Midbrain (tissue), 1 donor: ENCODE measurements around the gene SPTBN4.
"Not testable (repeated sequence)": the region's sequence is repeated elsewhere in the genome, so short reads cannot be mapped to it uniquely, and the experiment has no call there.

Source experiments
- DNase-seq: peaks from one replicate; lab custom pipeline; 2025; lab: John Stamatoyannopoulos, UW

The SPTBN4 gene

GRCh38 chr19:40466985-40467734 lies at the start of gene SPTBN4:
Gene SPTBN4, plus strand, starts transcription at chr19:40467001. Its CDS starts 5,621 bp downstream, at chr19:40472622.
- no peak for DNase-seq

GRCh38 chr19:40417643-40417981 lies 49.2 kb upstream of the SPTBN4 start:
- no peak for DNase-seq

- no peak for DNase-seq
Observed at GRCh38 chr19:40418040-40418439, 48.8 kb upstream of the SPTBN4 start.

GRCh38 chr19:40419066-40419612 lies 47.7 kb upstream of the SPTBN4 start:
- DNase-seq, result no peak

GRCh38 chr19:40419780-40420179 lies 47.0 kb upstream of the SPTBN4 start:
- DNase-seq, result no peak

- no peak for DNase-seq
Observed at GRCh38 chr19:40420451-40420765, 46.4 kb upstream of the SPTBN4 start.

GRCh38 chr19:40420766-40421765 lies 45.7 kb upstream of the SPTBN4 start:
- peak; percentile 87 for DNase-seq

- DNase-seq, result no peak
Observed at GRCh38 chr19:40421993-40422747, 44.6 kb upstream of the SPTBN4 start.

- no peak for DNase-seq
Observed at GRCh38 chr19:40422748-40423566, 43.8 kb upstream of the SPTBN4 start.

- no peak for DNase-seq
Observed at GRCh38 chr19:40423938-40424337, 42.9 kb upstream of the SPTBN4 start.

GRCh38 chr19:40424637-40425449 lies 42.0 kb upstream of the SPTBN4 start:
- peak; percentile 73 for DNase-seq

GRCh38 chr19:40425450-40426287 lies 41.1 kb upstream of the SPTBN4 start, which contains the start of gene SERTAD1:
Gene SERTAD1, minus strand, starts transcription at chr19:40425992. Its CDS starts 2,446 bp downstream, at chr19:40423546.
- peak; percentile 100 for DNase-seq

- DNase-seq, result not testable (repeated sequence)
Observed at GRCh38 chr19:40428197-40428596, 38.6 kb upstream of the SPTBN4 start.

- DNase-seq, result not testable (repeated sequence)
Observed at GRCh38 chr19:40430242-40430641, 36.6 kb upstream of the SPTBN4 start.

- DNase-seq, result no peak
Observed at GRCh38 chr19:40431698-40432097, 35.1 kb upstream of the SPTBN4 start.

GRCh38 chr19:40432760-40433159 lies 34.0 kb upstream of the SPTBN4 start:
- DNase-seq, result not testable (repeated sequence)

- DNase-seq, result peak; percentile 89
Observed at GRCh38 chr19:40433391-40434216, 33.2 kb upstream of the SPTBN4 start.

GRCh38 chr19:40438284-40438683 lies 28.5 kb upstream of the SPTBN4 start:
- DNase-seq, result no peak
